Measurements from ENCODE around the gene NFAM1. TPM values are rescaled to one million over a fixed set of nuclear protein-coding genes. Genes with fewer than 3 reads are reported as not detected.
A peak's percentile ranks its signal among the peaks of the same experiment; 100 is the strongest.

The NFAM1 gene
- total and polyA plus RNA-seq, 2 experiments from 2014 or later, result 0.53 to 1.0 TPM

DNA sequence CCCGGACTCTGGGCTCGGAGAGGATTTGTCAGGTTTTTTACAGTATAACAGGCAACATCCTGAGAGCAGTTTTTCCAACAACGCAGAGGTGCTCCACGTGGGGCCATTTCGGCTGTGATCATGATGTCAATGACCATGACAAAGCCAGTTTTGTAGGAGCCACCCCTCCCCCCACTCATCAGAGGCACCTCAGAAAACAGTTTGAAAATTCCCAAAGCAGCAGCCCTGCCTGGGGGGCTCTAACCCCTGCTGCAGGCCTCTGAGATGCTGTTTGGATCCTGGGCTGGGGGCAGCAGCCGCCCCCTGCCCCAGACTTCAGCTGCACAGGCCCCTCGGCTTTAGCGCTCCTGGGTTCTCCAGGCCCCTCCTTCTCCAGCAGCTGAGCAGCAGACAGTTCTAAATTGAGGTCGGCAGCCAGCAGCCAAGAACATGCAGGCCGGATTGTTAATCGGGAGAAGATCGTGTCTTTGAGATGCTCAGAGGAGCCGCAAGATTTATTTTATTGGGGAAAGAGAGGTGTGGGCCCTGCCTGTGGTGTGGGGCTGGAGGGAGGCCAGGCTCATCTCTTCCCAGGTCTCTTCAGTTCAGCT, 19.4 kb downstream of the NFAM1 start:
- Histone ChIP-seq H3K27me3 (no peaks in the 10 kb centered on the region), H4K20me1 (ENCODE audit: insufficient read depth, poor library complexity, severe bottlenecking) (no peaks in the 10 kb centered on the region), H3K4me1 (ENCODE audit: insufficient read depth) (peaks cover 18% of the 10 kb centered on the region), H3K4me3 (no peak overlapping the region), H3K79me2 (no peaks in the 10 kb centered on the region), H3K9me2 (replicated peaks; ENCODE audit: insufficient read depth) (no peaks in the 10 kb centered on the region), H3K4me2 (peak overlapping the region; percentile 44), H3K27ac (peak overlapping the region; percentile 40), H3K9me3 (ENCODE audit: low read depth) (no peaks in the 10 kb centered on the region), H2AFZ (no peak overlapping the region), H3K36me3 (replicated peaks; ENCODE audit: insufficient read depth, low read depth) (no peaks in the 10 kb centered on the region)
- no peak for DNase-seq (ENCODE audit: low spot score)
- 42% methylated on average over 13 of the region's 13 CpGs for WGBS (ENCODE audit: low lambda C conversion rate, missing lambda C conversion rate)
- TF ChIP-seq EZH2 (IDR thresholded peaks at IDR 0.05; ENCODE audit: borderline replicate concordance) (no peak), EZH2phosphoT487 (IDR thresholded peaks at IDR 0.05; ENCODE audit: low read depth, severe bottlenecking, unreplicated experiment) (no peak)
- TF ChIP-seq, protein P1, sequence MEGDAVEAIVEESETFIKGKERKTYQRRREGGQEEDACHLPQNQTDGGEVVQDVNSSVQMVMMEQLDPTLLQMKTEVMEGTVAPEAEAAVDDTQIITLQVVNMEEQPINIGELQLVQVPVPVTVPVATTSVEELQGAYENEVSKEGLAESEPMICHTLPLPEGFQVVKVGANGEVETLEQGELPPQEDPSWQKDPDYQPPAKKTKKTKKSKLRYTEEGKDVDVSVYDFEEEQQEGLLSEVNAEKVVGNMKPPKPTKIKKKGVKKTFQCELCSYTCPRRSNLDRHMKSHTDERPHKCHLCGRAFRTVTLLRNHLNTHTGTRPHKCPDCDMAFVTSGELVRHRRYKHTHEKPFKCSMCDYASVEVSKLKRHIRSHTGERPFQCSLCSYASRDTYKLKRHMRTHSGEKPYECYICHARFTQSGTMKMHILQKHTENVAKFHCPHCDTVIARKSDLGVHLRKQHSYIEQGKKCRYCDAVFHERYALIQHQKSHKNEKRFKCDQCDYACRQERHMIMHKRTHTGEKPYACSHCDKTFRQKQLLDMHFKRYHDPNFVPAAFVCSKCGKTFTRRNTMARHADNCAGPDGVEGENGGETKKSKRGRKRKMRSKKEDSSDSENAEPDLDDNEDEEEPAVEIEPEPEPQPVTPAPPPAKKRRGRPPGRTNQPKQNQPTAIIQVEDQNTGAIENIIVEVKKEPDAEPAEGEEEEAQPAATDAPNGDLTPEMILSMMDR (IDR thresholded peaks at IDR 0.05; ENCODE audit: poor library complexity), result no peak

DNA sequence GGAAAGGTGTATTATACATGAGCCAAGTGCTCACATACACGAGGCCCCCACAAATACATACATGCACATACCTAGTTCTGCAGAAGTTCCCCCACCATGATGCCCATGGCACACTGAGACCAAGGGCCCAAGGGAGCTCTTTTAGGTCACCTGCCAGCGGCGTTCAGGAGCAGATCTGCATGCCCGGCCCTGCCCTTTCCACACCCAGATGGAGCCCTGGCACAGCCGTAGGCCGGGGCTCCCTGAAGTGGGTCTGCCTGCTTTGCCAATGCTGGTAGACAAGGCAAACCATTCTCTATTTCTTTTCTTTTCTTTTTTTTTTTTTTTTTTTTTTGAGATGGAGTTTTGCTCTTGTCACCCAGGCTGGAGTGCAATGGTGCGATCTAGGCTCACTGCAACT, 21.5 kb downstream of the NFAM1 start:
- Histone ChIP-seq H3K4me1 (ENCODE audit: insufficient read depth) (peaks cover 18% of the 10 kb centered on the region), H3K4me3 (no peak overlapping the region), H3K4me2 (no peak overlapping the region), H3K27ac (no peak overlapping the region), H3K36me3 (replicated peaks; ENCODE audit: insufficient read depth, low read depth) (no peaks in the 10 kb centered on the region), H3K9me2 (replicated peaks; ENCODE audit: insufficient read depth) (no peaks in the 10 kb centered on the region), H3K9me3 (ENCODE audit: low read depth) (no peaks in the 10 kb centered on the region), H4K20me1 (ENCODE audit: insufficient read depth, poor library complexity, severe bottlenecking) (no peaks in the 10 kb centered on the region), H3K27me3 (no peaks in the 10 kb centered on the region), H3K79me2 (no peaks in the 10 kb centered on the region), H2AFZ (no peak overlapping the region)
- 98% methylated on average over 7 of the region's 7 CpGs for WGBS (ENCODE audit: low lambda C conversion rate, missing lambda C conversion rate)
- DNase-seq (ENCODE audit: low spot score), result no peak
- TF ChIP-seq, protein P1 (IDR thresholded peaks at IDR 0.05; ENCODE audit: poor library complexity), result no peak
- TF ChIP-seq EZH2phosphoT487 (IDR thresholded peaks at IDR 0.05; ENCODE audit: low read depth, severe bottlenecking, unreplicated experiment), result no peak

- no peak overlapping the region for H3K27ac ChIP-seq
- no peak overlapping the region for H3K4me3 ChIP-seq
- H3K27me3 ChIP-seq, result no peaks in the 10 kb centered on the region
- no peaks in the 10 kb centered on the region for H3K9me2 ChIP-seq (replicated peaks; ENCODE audit: insufficient read depth)
- H4K20me1 ChIP-seq (ENCODE audit: insufficient read depth, poor library complexity, severe bottlenecking), result no peaks in the 10 kb centered on the region
- peaks cover 7% of the 10 kb centered on the region for H3K4me1 ChIP-seq (ENCODE audit: insufficient read depth)
- H3K4me2 ChIP-seq, result no peak overlapping the region
- H3K9me3 ChIP-seq (ENCODE audit: low read depth), result no peaks in the 10 kb centered on the region
- WGBS (ENCODE audit: low lambda C conversion rate, missing lambda C conversion rate), result 94% methylated on average over 16 of the region's 16 CpGs
- no peak overlapping the region for H2AFZ ChIP-seq
- TF ChIP-seq, protein P1 (IDR thresholded peaks at IDR 0.05; ENCODE audit: poor library complexity), result no peak
- no peak for TF ChIP-seq EZH2 (IDR thresholded peaks at IDR 0.05; ENCODE audit: borderline replicate concordance)
- no peak for TF ChIP-seq EZH2phosphoT487 (IDR thresholded peaks at IDR 0.05; ENCODE audit: low read depth, severe bottlenecking, unreplicated experiment)
- no peak for DNase-seq (ENCODE audit: low spot score)
- no peaks in the 10 kb centered on the region for H3K79me2 ChIP-seq
- no peaks in the 10 kb centered on the region for H3K36me3 ChIP-seq (replicated peaks; ENCODE audit: insufficient read depth, low read depth)
Observed at GRCh38 chr22:42408810-42409529, 23.2 kb downstream of the NFAM1 start.
